Lower lobe of right lung (tissue), 2 donors: ENCODE measurements around the gene ELFN2. TPM values are rescaled to one million over a fixed set of nuclear protein-coding genes. Genes with fewer than 3 reads are reported as not detected.

ENCODE experiments used
- ATAC-seq, 2 donors: fragments of 200-7000 bp; cut with Tn5 transposase; one replicate each; pipeline ENCODE4 v1.9.1; 2020 to 2022; ENCODE audit warnings: mild to moderate bottlenecking in 2 of 2, moderate library complexity in 2 of 2
- DNase-seq: peaks from one replicate; pipeline ENCODE4 v3.0.0-alpha.2; 2020
- H3K27ac ChIP-seq: fragments of 200-600 bp; one replicate; pipeline ENCODE4 v1.8.0; 2022
- H3K27me3 ChIP-seq: fragments of 200-600 bp; one replicate; pipeline ENCODE4 v1.8.0; 2022; ENCODE audit warnings: low read depth
- H3K36me3 ChIP-seq: fragments of 200-600 bp; one replicate; pipeline ENCODE4 v1.8.0; 2022; ENCODE audit warnings: mild to moderate bottlenecking
- H3K4me1 ChIP-seq: fragments of 200-600 bp; one replicate; pipeline ENCODE4 v1.8.0; 2022
- H3K4me3 ChIP-seq: fragments of 200-600 bp; one replicate; pipeline ENCODE4 v1.8.0; 2022; ENCODE audit warnings: mild to moderate bottlenecking
- H3K9me3 ChIP-seq: fragments of 200-600 bp; one replicate; pipeline ENCODE4 v1.8.0; 2022
- CTCF ChIP-seq: fragments of 200-600 bp; IDR thresholded peaks from one replicate; pipeline ENCODE4 v1.8.0; 2022; ENCODE audit warnings: antibody characterized with exemption, mild to moderate bottlenecking
- intact Hi-C: fragments of 100-400 bp; cut with DNase I; formaldehyde crosslinking; loops from one replicate; pipeline ENCODE4 v1.11.0; 2022
- total RNA-seq: library from RNA; stranded (reverse); fragmentation: NEBNext Ultra II Directional; extraction: Animal tissue kit (Norgen Biotek cat#: 25700); gene quantifications from one replicate; pipeline ENCODE4 v1.2.1, GENCODE V29; 2021
- donor health status: DM: no; HTN: yes; CAD: no; lungs with severe emphysema.

Gene ELFN2
- total RNA-seq, 1 donor from 2014 or later = 0.89 TPM

DNA sequence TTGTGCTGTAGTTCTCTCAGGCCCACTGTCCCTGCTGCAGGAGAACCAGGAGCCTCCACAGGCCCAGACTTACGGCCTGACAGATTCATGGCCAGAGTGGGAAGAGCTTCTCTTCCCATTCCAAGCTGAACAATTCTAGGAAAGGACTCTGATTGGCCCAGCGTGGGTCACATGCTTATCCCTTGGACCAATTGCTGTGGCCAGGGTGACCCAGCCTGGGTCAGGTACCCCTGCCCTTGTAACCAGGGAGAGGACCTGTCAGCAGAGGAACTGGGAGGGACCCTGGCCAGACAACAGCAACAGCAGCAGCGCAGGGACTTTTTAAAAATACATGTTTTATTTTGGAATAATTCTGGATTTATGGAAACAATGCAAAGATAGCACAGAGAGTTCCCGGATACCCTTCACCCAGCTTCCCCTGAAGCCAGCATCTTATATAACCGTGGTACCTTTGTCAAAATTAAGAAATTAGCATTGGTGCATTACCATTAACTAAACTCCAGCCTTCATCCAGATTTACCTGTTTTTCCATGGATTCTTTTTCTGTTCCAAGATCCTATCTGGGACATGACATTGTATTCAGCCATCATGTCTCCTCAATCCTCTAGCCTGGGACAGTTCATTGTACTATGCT is 8.8 kb upstream of the ELFN2 start:
- Histone ChIP-seq H3K4me1 (no peaks in the 10 kb centered on the region), H3K36me3 (no peaks in the 10 kb centered on the region), H3K9me3 (no peaks in the 10 kb centered on the region), H3K27ac (no peak overlapping the region), H3K27me3 (peaks cover 29% of the 10 kb centered on the region), H3K4me3 (no peak overlapping the region)
- no peak for TF ChIP-seq CTCF
- intact Hi-C loops = no loop called here
- DNase-seq (no peak), ATAC-seq (no peak)

- no peak overlapping the region for H3K27ac ChIP-seq
- peaks cover 48% of the 10 kb centered on the region for H3K27me3 ChIP-seq
- no peaks in the 10 kb centered on the region for H3K36me3 ChIP-seq
- no peak overlapping the region for H3K4me3 ChIP-seq
- intact Hi-C loops = no loop called here
- no peak for TF ChIP-seq CTCF
- H3K4me1 ChIP-seq = no peaks in the 10 kb centered on the region
- no peak for DNase-seq
- no peak for ATAC-seq
- no peaks in the 10 kb centered on the region for H3K9me3 ChIP-seq
Observed at GRCh38 chr22:37433786-37434185, 6.5 kb upstream of the ELFN2 start.

- ATAC-seq = no peak
- no peak for DNase-seq
- intact Hi-C loops = no loop called here
- H3K4me3 ChIP-seq = no peak overlapping the region
- no peak for TF ChIP-seq CTCF
- peaks cover 59% of the 10 kb centered on the region for H3K27me3 ChIP-seq
- H3K36me3 ChIP-seq = no peaks in the 10 kb centered on the region
- peaks cover 5% of the 10 kb centered on the region for H3K4me1 ChIP-seq
- no peaks in the 10 kb centered on the region for H3K9me3 ChIP-seq
- H3K27ac ChIP-seq = no peak overlapping the region
Observed at GRCh38 chr22:37432708-37433054, 5.4 kb upstream of the ELFN2 start.

- no peak for TF ChIP-seq CTCF
- Histone ChIP-seq H3K27me3 (peaks cover 65% of the 10 kb centered on the region), H3K9me3 (no peaks in the 10 kb centered on the region), H3K4me1 (peaks cover 7% of the 10 kb centered on the region), H3K4me3 (no peak overlapping the region), H3K36me3 (no peaks in the 10 kb centered on the region), H3K27ac (no peak overlapping the region)
- DNase-seq = no peak
- intact Hi-C loops = no loop called here
- ATAC-seq = no peak
Observed at GRCh38 chr22:37431801-37432707, 4.8 kb upstream of the ELFN2 start.

DNA sequence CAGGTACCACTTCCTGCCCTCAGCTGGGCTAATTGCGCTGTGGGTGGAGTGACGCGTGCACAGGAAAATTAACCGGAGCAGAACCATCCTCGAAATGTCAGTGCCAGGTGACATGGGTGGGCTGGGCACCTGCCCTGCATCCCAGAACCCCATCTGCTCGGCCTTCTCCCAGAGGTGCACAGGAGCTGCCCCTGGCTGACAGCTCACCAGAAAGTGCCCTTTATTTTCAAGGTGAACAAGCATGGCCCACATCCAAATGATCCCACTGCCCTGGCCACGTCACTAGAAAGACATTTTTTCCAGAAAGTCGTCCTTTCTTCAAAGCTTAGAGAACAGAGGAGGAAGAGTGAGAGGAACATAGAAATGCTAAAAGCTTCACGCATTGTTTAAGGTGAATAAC is 4.1 kb upstream of the ELFN2 start:
- no peak for TF ChIP-seq CTCF
- ATAC-seq (no peak), DNase-seq (no peak)
- Histone ChIP-seq H3K36me3 (no peaks in the 10 kb centered on the region), H3K4me1 (peaks cover 12% of the 10 kb centered on the region), H3K9me3 (no peaks in the 10 kb centered on the region), H3K27ac (no peak overlapping the region), H3K4me3 (no peak overlapping the region), H3K27me3 (peaks cover 71% of the 10 kb centered on the region)
- intact Hi-C loops = no loop called here
